ENCODE results near the gene TMCC3. TPM values are rescaled to one million over a fixed set of nuclear protein-coding genes. Genes with fewer than 3 reads are reported as not detected.
"Not testable (repeated sequence)": the region's sequence is repeated elsewhere in the genome, so short reads cannot be mapped to it uniquely, and the experiment has no call there.

The TMCC3 gene, protein sequence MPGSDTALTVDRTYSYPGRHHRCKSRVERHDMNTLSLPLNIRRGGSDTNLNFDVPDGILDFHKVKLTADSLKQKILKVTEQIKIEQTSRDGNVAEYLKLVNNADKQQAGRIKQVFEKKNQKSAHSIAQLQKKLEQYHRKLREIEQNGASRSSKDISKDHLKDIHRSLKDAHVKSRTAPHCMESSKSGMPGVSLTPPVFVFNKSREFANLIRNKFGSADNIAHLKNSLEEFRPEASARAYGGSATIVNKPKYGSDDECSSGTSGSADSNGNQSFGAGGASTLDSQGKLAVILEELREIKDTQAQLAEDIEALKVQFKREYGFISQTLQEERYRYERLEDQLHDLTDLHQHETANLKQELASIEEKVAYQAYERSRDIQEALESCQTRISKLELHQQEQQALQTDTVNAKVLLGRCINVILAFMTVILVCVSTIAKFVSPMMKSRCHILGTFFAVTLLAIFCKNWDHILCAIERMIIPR
- total RNA-seq, result 10 to 100 TPM in 2 of 4 donors, 1 to 10 TPM in 2; 9.2 to 39.6 (median 12.4) TPM

DNA sequence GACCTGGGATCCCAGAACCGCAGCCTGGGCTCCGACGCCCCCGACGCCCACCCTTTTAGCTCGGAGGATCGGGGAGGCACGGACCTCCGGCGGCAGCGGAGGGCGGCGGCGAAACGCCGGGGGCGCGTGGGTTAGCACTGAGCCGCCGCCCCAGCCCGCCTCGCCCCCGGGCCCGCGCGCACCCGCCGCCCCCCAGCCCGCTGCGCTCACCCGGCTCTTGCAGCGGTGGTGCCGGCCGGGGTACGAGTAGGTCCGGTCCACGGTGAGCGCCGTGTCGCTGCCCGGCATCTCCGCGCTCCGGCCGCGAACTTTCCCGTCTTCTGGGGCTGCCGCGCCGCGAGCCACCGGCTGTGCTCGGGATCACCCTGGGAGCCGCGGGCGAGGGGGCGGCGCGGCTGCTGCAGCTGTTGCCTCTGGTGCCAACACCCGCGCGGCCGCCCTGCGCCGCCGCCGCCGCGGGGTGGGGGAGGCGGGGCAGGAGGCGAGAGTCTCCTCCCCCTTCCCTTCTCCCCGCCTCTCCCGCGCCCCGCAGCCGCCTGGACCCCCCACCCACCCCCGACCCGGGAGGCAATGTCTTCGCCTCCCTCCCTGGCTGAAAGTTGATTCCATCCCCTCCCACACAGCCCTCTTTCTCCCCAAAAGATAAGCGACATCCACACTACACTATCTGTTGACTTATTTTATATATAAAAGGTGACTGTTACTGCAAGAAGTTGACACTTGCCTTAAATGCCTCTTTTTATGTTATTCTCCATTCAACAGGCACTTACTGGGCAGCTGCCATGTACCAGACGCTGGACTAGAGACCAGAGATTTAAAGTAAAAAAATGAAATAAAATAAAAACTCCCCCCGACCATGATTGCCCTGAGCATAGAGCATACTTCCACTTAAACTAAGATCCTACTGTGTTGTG, at the start of gene TMCC3:
Gene TMCC3, minus strand, starts transcription at position 415 of the 914 bp plus-strand sequence. Its CDS starts 127 bp downstream, at position 288.
- ATAC-seq (ENCODE audit: low FRiP score), result peak; percentile 79
- DNase-seq (ENCODE audit: low spot score), result no peak
- TF ChIP-seq, protein P1, sequence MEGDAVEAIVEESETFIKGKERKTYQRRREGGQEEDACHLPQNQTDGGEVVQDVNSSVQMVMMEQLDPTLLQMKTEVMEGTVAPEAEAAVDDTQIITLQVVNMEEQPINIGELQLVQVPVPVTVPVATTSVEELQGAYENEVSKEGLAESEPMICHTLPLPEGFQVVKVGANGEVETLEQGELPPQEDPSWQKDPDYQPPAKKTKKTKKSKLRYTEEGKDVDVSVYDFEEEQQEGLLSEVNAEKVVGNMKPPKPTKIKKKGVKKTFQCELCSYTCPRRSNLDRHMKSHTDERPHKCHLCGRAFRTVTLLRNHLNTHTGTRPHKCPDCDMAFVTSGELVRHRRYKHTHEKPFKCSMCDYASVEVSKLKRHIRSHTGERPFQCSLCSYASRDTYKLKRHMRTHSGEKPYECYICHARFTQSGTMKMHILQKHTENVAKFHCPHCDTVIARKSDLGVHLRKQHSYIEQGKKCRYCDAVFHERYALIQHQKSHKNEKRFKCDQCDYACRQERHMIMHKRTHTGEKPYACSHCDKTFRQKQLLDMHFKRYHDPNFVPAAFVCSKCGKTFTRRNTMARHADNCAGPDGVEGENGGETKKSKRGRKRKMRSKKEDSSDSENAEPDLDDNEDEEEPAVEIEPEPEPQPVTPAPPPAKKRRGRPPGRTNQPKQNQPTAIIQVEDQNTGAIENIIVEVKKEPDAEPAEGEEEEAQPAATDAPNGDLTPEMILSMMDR (IDR thresholded peaks at IDR 0.05), result no peak

- TF ChIP-seq, protein P1 (IDR thresholded peaks at IDR 0.05), result no peak
- no peak for DNase-seq (ENCODE audit: low spot score)
- no peak for ATAC-seq (ENCODE audit: low FRiP score)
Measured at GRCh38 chr12:94699801-94700200, 49.4 kb upstream of the TMCC3 start.

- TF ChIP-seq, protein P1 (IDR thresholded peaks at IDR 0.05), result no peak
- ATAC-seq (ENCODE audit: low FRiP score) (no peak), DNase-seq (ENCODE audit: low spot score) (no peak)
Measured at GRCh38 chr12:94698578-94698977, 48.2 kb upstream of the TMCC3 start.

DNA sequence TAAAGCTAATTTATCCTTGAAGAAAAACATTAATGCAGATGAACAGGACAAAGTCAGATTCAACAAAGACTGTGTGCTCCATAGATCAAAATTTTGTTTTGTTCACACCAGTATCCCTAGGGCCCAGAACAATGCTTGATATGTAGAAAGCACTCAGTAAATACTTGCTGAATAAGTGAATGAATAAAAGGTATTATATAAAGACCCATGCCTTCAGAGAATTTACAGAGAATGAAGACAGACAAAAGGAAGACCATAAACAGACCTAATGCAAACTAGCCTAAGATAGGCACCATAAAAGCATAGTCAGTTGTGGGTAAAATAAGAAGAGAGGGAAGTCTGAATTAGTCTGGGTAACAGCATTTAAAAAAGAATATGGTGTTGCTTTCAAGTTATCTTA, 47.3 kb upstream of the TMCC3 start:
- no peak for ATAC-seq (ENCODE audit: low FRiP score)
- TF ChIP-seq, protein P1 (IDR thresholded peaks at IDR 0.05), result no peak
- no peak for DNase-seq (ENCODE audit: low spot score)

- TF ChIP-seq, protein P1 (IDR thresholded peaks at IDR 0.05), result no peak
- DNase-seq (ENCODE audit: low spot score) (no peak), ATAC-seq (ENCODE audit: low FRiP score) (no peak)
Measured at GRCh38 chr12:94694732-94695131, 44.4 kb upstream of the TMCC3 start.

DNA sequence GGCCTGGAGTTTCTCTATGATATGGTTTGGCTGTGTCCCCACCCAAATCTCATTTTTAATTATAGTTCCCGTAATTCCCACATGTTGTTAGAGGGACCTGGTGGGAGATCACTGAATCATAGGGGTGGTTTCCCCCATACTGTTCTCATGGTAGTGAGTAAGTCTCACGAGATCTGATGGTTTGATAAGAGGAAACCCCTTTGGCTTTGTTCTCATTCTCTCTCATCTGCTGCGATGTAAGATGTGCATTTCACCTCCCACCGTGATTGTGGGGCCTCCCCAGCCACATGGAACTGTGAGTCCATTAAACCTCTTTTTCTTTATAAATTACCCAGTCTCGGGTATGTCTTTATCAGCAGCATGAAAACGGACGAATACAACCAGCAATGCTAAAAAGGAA, 42.5 kb upstream of the TMCC3 start:
- not testable (repeated sequence) for DNase-seq (ENCODE audit: low spot score); ATAC-seq (ENCODE audit: low FRiP score)

DNA sequence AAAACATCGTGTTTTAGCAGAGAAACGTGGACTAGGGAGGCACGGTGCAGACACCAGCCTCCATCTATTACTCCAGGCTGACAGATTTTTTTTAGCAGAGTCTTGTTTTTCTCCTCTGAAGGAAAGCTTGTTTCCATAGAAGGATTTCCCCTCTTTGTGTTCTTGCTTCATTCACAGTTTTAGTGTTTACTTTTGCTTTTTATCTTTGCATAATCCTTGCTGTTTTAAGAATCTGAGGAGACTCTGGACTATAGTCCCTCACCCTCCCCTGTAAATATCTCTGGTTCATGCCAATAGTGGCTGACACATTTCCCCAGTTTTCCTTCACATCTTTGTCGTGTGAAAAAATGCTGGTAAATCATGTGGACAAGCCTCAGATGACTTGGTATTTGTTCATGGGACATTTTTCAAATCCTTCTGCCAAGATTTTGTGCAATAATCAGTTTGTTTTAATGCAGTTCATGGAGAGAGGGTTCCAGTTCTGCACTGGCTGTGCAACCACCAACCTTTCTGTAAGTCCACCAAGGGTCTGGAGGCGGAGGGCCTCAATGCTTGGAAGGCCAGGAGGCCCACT, 39.9 kb upstream of the TMCC3 start:
- TF ChIP-seq, protein P1 (IDR thresholded peaks at IDR 0.05), result no peak
- ATAC-seq (ENCODE audit: low FRiP score) (peak; percentile 46), DNase-seq (ENCODE audit: low spot score) (no peak)
